IMR-90 (cell line): Measurements from ENCODE around the gene NRIP3. TPM values are rescaled to one million over a fixed set of nuclear protein-coding genes. Genes with fewer than 3 reads are reported as not detected.

Experiments used
- ATAC-seq: fragments of 200-7000 bp; cut with Tn5 transposase; 2 replicates; pipeline ENCODE4 v1.9.1; 2020; ENCODE audit warnings: low read depth, mild to moderate bottlenecking, moderate library complexity
- BruUV-seq: library from RNA; stranded (reverse); fragments of 400-500 nt; replicated peaks from 2 replicates; lab custom pipeline; 2021; lab: Mats Ljungman, UMichigan
- CTCF ChIA-PET: fragments of 300-600 bp; formaldehyde crosslinking; extraction: SDS; loops from one replicate; lab custom pipeline; 2021; ENCODE audit warnings: antibody characterized with exemption; lab: Yijun Ruan, JAX
- POLR2A ChIA-PET: fragments of 300-600 bp; sonication (Branson Sonifier 250); formaldehyde crosslinking; loops from one replicate; lab custom pipeline; 2022; ENCODE audit warnings: antibody characterized with exemption; ENCODE audit not compliant: unreplicated experiment; lab: Charles Lee
- DNase-seq: peaks from one replicate; pipeline ENCODE4 v3.0.0; 2013
- H2AFZ ChIP-seq: replicated peaks from 2 replicates; pipeline ENCODE3; 2013; ENCODE audit warnings: low read length, mild to moderate bottlenecking; ENCODE audit not compliant: poor library complexity
- H2AK5ac ChIP-seq: 2 replicates; pipeline ENCODE4 v1.6.1; 2013; ENCODE audit warnings: low read depth, low read length, inconsistent platforms
- H2AK9ac ChIP-seq: replicated peaks from 2 replicates; pipeline ENCODE3; 2013; ENCODE audit warnings: mild to moderate bottlenecking, low read depth, low read length, moderate library complexity; ENCODE audit not compliant: poor library complexity
- H2BK120ac ChIP-seq: 2 replicates; pipeline ENCODE4 v1.6.1; 2013; ENCODE audit warnings: low read depth, low read length, inconsistent platforms
- H2BK15ac ChIP-seq: 3 replicates; pipeline ENCODE4 v1.6.1; 2013; ENCODE audit warnings: low read depth, low read length, inconsistent platforms
- H2BK20ac ChIP-seq: 2 replicates; pipeline ENCODE4 v1.6.1; 2013; ENCODE audit warnings: low read depth, mild to moderate bottlenecking, inconsistent platforms, low read length, moderate library complexity
- H2BK5ac ChIP-seq: 2 replicates; pipeline ENCODE4 v1.6.1; 2013; ENCODE audit warnings: mild to moderate bottlenecking, low read depth, low read length, inconsistent platforms; ENCODE audit not compliant: poor library complexity, severe bottlenecking
- H3K14ac ChIP-seq: replicated peaks from 2 replicates; pipeline ENCODE4 v1.6.1; 2013; ENCODE audit warnings: low read depth, low read length, inconsistent platforms
- H3K18ac ChIP-seq: 2 replicates; pipeline ENCODE4 v1.6.1; 2013; ENCODE audit warnings: low read depth, low read length, control low read depth
- H3K23ac ChIP-seq: 2 replicates; pipeline ENCODE4 v1.6.1; 2013; ENCODE audit warnings: low read depth, low read length, inconsistent platforms
- H3K27ac ChIP-seq: 2 replicates; pipeline ENCODE4 v1.5.1; 2013; ENCODE audit warnings: mild to moderate bottlenecking, control low read depth, low read length; ENCODE audit not compliant: insufficient read depth
- H3K27me3 ChIP-seq: 2 replicates; pipeline ENCODE4 v1.6.1; 2013; ENCODE audit warnings: low read length; ENCODE audit not compliant: control insufficient read depth, insufficient read depth
- H3K36me3 ChIP-seq: 2 replicates; pipeline ENCODE4 v1.6.1; 2013; ENCODE audit warnings: low read length, mixed read lengths; ENCODE audit not compliant: control insufficient read depth, insufficient read depth
- H3K4ac ChIP-seq: 2 replicates; pipeline ENCODE4 v1.6.1; 2013; ENCODE audit warnings: low read depth, low read length, inconsistent platforms
- H3K4me1 ChIP-seq: 2 replicates; pipeline ENCODE4 v1.6.1; 2013; ENCODE audit warnings: low read length, mixed read lengths; ENCODE audit not compliant: control insufficient read depth, insufficient read depth
- H3K4me2 ChIP-seq: 2 replicates; pipeline ENCODE4 v1.6.1; 2013; ENCODE audit warnings: low read depth, mild to moderate bottlenecking, control low read depth, low read length, moderate library complexity
- H3K4me3 ChIP-seq: 2 replicates; pipeline ENCODE4 v1.5.1; 2013; ENCODE audit warnings: low read depth, mild to moderate bottlenecking, control low read depth, low read length, moderate library complexity; ENCODE audit not compliant: insufficient read depth
- H3K56ac ChIP-seq: 2 replicates; pipeline ENCODE4 v1.6.1; 2013; ENCODE audit warnings: low read length, inconsistent platforms; ENCODE audit not compliant: insufficient read depth; ENCODE audit errors: extremely low read depth
- H3K79me1 ChIP-seq, 2 experiments: 2 replicates each; pipeline ENCODE4 v1.6.1; 2013; ENCODE audit warnings: low read length in 2 of 2, inconsistent platforms in 1 of 2, low read depth in 1 of 2
- H3K9ac ChIP-seq: 2 replicates; pipeline ENCODE4 v1.6.1; 2013; ENCODE audit warnings: low read depth, low read length, control low read depth
- H3K9me1 ChIP-seq: 2 replicates; pipeline ENCODE4 v1.6.1; 2013; ENCODE audit warnings: low read length, inconsistent platforms; ENCODE audit not compliant: insufficient read depth
- H3K9me3 ChIP-seq: 2 replicates; pipeline ENCODE4 v1.6.1; 2013; ENCODE audit warnings: low read length; ENCODE audit not compliant: control insufficient read depth, insufficient read depth
- H4K20me1 ChIP-seq: 2 replicates; pipeline ENCODE4 v1.6.1; 2013; ENCODE audit warnings: low read length, inconsistent platforms; ENCODE audit not compliant: insufficient read depth
- H4K5ac ChIP-seq: 2 replicates; pipeline ENCODE4 v1.6.1; 2013; ENCODE audit warnings: mild to moderate bottlenecking, low read depth, low read length, control low read depth
- H4K8ac ChIP-seq, 2 experiments: 2 replicates each; pipeline ENCODE4 v1.6.1; 2013; ENCODE audit warnings: low read depth in 2 of 2, low read length in 2 of 2, control low read depth in 1 of 2, inconsistent platforms in 1 of 2
- H4K91ac ChIP-seq: 2 replicates; pipeline ENCODE4 v1.6.1; 2013; ENCODE audit warnings: low read depth, low read length, inconsistent platforms; ENCODE audit not compliant: insufficient read depth
- ELK1 ChIP-seq: fragments of 150-350 bp; IDR thresholded peaks from 2 replicates; pipeline ENCODE4 v1.6.1; 2016; ENCODE audit warnings: low read depth, mild to moderate bottlenecking, low read length, moderate library complexity, borderline replicate concordance
- MAFK ChIP-seq: IDR thresholded peaks from 2 replicates; pipeline ENCODE4 v1.6.1; 2012; ENCODE audit warnings: low read depth, low read length, improper control_type of control experiment
- MAZ ChIP-seq: IDR thresholded peaks from 2 replicates; pipeline ENCODE4 v1.6.1; 2012; ENCODE audit warnings: low read depth, mild to moderate bottlenecking, low read length, improper control_type of control experiment, moderate library complexity, borderline replicate concordance
- NFE2L2 ChIP-seq: fragments of 150-350 bp; IDR thresholded peaks from 2 replicates; pipeline ENCODE4 v1.6.1; 2016; ENCODE audit warnings: low read depth, mild to moderate bottlenecking, low read length
- SMC3 ChIP-seq: fragments of 150-350 bp; IDR thresholded peaks from 2 replicates; pipeline ENCODE4 v1.6.1; 2016; ENCODE audit warnings: low read depth, mild to moderate bottlenecking, antibody characterized with exemption, low read length, moderate library complexity
- WGBS, 2 experiments: methylation state at CpG; one replicate each; pipeline versions ENCODE4 v1.1.5 to v1.1.7; 2013; ENCODE audit warnings: missing lambda C conversion rate in 2 of 2; ENCODE audit not compliant: insufficient read length in 1 of 2; ENCODE audit errors: extremely low coverage in 2 of 2; 5-methylcytosine and 5-hydroxymethylcytosine counted together
- dilution Hi-C: fragments of 300-500 bp; cut with HindIII; formaldehyde crosslinking; loops from one replicate; pipeline ENCODE4 v1.14.3; 2018; ENCODE audit warnings: low sequenced_read_pairs; ENCODE audit not compliant: unreplicated experiment
- in situ Hi-C: fragments of 300-500 bp; cut with MboI; formaldehyde crosslinking; loops from 3 replicates; pipeline ENCODE4 v1.14.3; 2019; ENCODE audit warnings: low sequenced_read_pairs, inconsistent platforms, mixed read lengths
- intact Hi-C: fragments of 100-400 bp; cut with micrococcal nuclease; formaldehyde crosslinking; loops from 2 replicates; pipeline ENCODE4 v1.10.0; 2022
- polyA plus RNA-seq, 3 experiments: library from polyadenylated mRNA; depleted of rRNA; stranded (reverse); fragments of >200 nt; gene quantifications; 2 replicates each; pipeline ENCODE4 v1.2.3, GENCODE V29; 2012; ENCODE audit warnings: low replicate concordance in 1 of 3
- total RNA-seq: library from RNA; depleted of rRNA; stranded (reverse); fragments of >200 nt; gene quantifications from 2 replicates; pipeline ENCODE4 v1.2.3, GENCODE V29; 2012

Gene NRIP3
- total and polyA plus RNA-seq, 2 of the 4 experiments (the other 2 are of a cell fraction), result 11.5 to 43.6 TPM

- BruUV-seq, result no TSS peak
- H4K5ac ChIP-seq, result no peak overlapping the region
- intact Hi-C loops, result no loop called here
Observed at GRCh38 chr11:9040410-9040809, 36.6 kb upstream of the NRIP3 start.

More at GRCh38 chr11:9040410-9040809, 36.6 kb upstream of the NRIP3 start:
- no peak overlapping the region for H3K4me3 ChIP-seq
- no peak overlapping the region for H4K91ac ChIP-seq
- H2BK20ac ChIP-seq, result no peak overlapping the region
- no peak for TF ChIP-seq SMC3
- TF ChIP-seq MAFK, result no peak
- no peak for TF ChIP-seq ELK1
- no peak for TF ChIP-seq NFE2L2
- no peak for TF ChIP-seq MAZ
- no peak overlapping the region for H2BK15ac ChIP-seq
- H3K9me3 ChIP-seq, result no peaks in the 10 kb centered on the region
- CTCF ChIA-PET, result no interaction called here
- H3K4me1 ChIP-seq, result no peaks in the 10 kb centered on the region
- H3K9ac ChIP-seq, result no peak overlapping the region
- in situ Hi-C loops, result no loop called here
- H2AK5ac ChIP-seq, result no peak overlapping the region
- H3K4me2 ChIP-seq, result no peak overlapping the region
- no peak overlapping the region for H2AK9ac ChIP-seq
- WGBS, 2 experiments, result 83% methylated on average over 2 of the region's 10 CpGs; no CpG with 5 or more reads in 1 of the 2 experiments
- no peak overlapping the region for H4K8ac ChIP-seq
- dilution Hi-C loops, result no loop called here
- no peak overlapping the region for H3K14ac ChIP-seq
- no peak overlapping the region for H2AFZ ChIP-seq
- H3K79me1 ChIP-seq, result no peaks in the 10 kb centered on the region; a peak in 1 of 4 replicates
- POLR2A ChIA-PET, result no interaction called here
- H3K27me3 ChIP-seq, result peaks cover 4% of the 10 kb centered on the region; the same call in 1 of the 2 replicates
- no peak overlapping the region for H3K4ac ChIP-seq
- ATAC-seq (no peak), DNase-seq (no peak)
- H2BK120ac ChIP-seq, result no peak overlapping the region
- no peak overlapping the region for H3K18ac ChIP-seq
- no peaks in the 10 kb centered on the region for H4K20me1 ChIP-seq
- H2BK5ac ChIP-seq, result no peak overlapping the region
- no peak overlapping the region for H3K56ac ChIP-seq
- H3K36me3 ChIP-seq, result no peaks in the 10 kb centered on the region
- H3K27ac ChIP-seq, result no peak overlapping the region
- H3K23ac ChIP-seq, result no peak overlapping the region
- no peaks in the 10 kb centered on the region for H3K9me1 ChIP-seq
